Astrocyte of the cerebellum (primary cell): ENCODE measurements around the gene PIGT.
A peak's percentile ranks its signal among the peaks of the same experiment; 100 is the strongest.

Experiments
- DNase-seq: peaks from one replicate; pipeline ENCODE4 v3.0.0-alpha.2; 2011; ENCODE audit warnings: low read depth
- H3K4me3 ChIP-seq: 2 replicates; pipeline ENCODE4 v1.5.1; 2011; ENCODE audit warnings: mild to moderate bottlenecking, low read depth, low read length, moderate library complexity
- CTCF ChIP-seq: IDR thresholded peaks from 2 replicates; pipeline ENCODE4 v1.5.1; 2012; ENCODE audit warnings: low read length, low read depth, moderate library complexity, mild to moderate bottlenecking; ENCODE audit errors: missing control alignments
- in situ Hi-C: cut with HindIII; loops from 2 replicates; pipeline ENCODE4 v1.10.0; 2017; ENCODE audit warnings: low sequenced_read_pairs

Gene PIGT

GRCh38 chr20:45406260-45407066, 9.5 kb upstream of the PIGT start:
- DNase-seq: no peak
- TF ChIP-seq CTCF: no peak
- in situ Hi-C loops: no loop called here
- H3K4me3 ChIP-seq: peak overlapping the region; percentile 52

- TF ChIP-seq CTCF: no peak
- H3K4me3 ChIP-seq: peak overlapping the region; percentile 52
- in situ Hi-C loops: no loop called here
- no peak for DNase-seq
These were observed 8.7 kb upstream of the PIGT start for GRCh38 chr20:45407067-45407745.

DNA sequence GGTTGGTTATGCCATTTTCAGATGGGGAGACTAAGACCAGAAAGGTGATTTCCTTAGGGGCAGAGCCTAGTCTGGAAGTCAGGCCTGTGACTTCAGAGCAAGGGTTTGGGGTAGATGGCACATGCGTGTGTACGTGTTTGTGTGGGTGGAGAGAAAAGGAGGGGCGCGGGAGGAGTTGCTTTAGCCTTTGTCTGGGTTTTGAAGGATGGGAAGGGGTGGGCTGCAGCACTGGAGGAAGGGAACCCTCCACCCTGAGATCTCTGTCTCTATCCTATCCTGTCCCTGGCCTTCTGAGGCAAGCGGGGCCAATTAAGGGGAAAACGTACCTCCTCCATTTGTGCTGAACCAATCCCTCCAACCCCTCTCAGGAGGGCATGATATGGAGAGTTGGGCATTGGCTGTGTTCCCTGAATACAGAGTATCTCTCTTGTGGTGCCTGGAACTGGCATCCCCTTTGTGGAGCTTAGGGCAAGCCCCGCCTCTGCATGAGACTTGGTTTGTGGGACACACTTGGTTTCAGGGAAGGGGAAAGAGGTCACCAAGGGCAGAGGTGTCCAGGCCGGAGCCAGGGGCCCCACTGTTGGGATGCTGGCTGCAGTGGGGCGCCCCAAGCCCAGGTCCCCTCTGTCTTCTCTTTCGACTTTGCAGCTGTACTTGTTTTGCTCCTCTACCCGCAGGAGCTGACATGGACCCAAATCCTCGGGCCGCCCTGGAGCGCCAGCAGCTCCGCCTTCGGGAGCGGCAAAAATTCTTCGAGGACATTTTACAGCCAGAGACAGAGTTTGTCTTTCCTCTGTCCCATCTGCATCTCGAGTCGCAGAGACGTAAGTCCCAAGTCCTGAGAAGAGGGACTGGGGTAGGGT, 7.9 kb upstream of the PIGT start, which contains the start of gene DBNDD2:
Gene DBNDD2, plus strand, starts transcription at position 507 of the 863 bp plus-strand sequence. Its CDS starts 179 bp downstream, at position 686.
- no peak for DNase-seq
- peak within 1 kb of the TSS; percentile 52 for H3K4me3 ChIP-seq
- TF ChIP-seq CTCF: no peak
- in situ Hi-C loops: no loop called here

- no peak for TF ChIP-seq CTCF
- in situ Hi-C loops: no loop called here
- no peak for DNase-seq
These were observed 7.2 kb upstream of the PIGT start for GRCh38 chr20:45408646-45409213.

DNA sequence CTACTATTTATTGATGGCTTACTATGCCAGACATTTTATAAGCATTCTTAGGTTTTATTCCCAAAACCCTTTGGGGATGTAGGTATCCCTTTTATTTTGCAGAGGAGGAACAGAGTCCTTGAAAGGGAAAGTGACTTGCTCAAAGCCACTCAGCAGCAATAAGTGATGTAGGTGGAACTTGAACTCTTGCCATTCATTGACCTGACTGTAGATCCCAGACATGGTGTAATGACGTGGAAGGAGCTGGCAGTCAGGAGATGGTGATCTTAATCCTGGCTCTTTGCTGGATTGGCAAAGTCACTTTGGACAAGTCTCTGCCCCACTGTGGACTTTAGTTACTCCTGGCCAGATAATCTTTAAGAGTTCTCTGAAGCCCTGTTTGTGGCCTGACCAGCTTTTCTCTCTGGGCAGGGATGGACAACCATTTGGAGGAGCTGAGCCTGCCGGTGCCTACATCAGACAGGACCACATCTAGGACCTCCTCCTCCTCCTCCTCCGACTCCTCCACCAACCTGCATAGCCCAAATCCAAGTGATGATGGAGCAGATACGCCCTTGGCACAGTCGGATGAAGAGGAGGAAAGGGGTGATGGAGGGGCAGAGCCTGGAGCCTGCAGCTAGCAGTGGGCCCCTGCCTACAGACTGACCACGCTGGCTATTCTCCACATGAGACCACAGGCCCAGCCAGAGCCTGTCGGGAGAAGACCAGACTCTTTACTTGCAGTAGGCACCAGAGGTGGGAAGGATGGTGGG, 6.2 kb upstream of the PIGT start:
- no peak for DNase-seq
- in situ Hi-C loops: no loop called here
- TF ChIP-seq CTCF: no peak
- no peak overlapping the region for H3K4me3 ChIP-seq

More at GRCh38 chr20:45408646-45409213, 7.2 kb upstream of the PIGT start:
- H3K4me3 ChIP-seq: no peak overlapping the region

- TF ChIP-seq CTCF: no peak
- no peak for DNase-seq
- no peak overlapping the region for H3K4me3 ChIP-seq
- in situ Hi-C loops: no loop called here
These were observed 5.1 kb upstream of the PIGT start for GRCh38 chr20:45410887-45411286.
